Endothelial cell of umbilical vein (primary cell): Measurements from ENCODE around the gene UAP1L1. TPM values are rescaled to one million over a fixed set of nuclear protein-coding genes. Genes with fewer than 3 reads are reported as not detected.

Experiments used
- BruUV-seq: library from RNA; stranded (reverse); fragments of 400-500 nt; replicated peaks from 2 replicates; lab custom pipeline; 2021; lab: Mats Ljungman, UMichigan
- CTCF ChIA-PET: fragments of 300-600, 350-600 bp; sonication (Branson Sonifier 250); formaldehyde crosslinking; loops from one replicate; lab custom pipeline; 2021; ENCODE audit warnings: antibody characterized with exemption, inconsistent platforms; lab: Charles Lee
- POLR2A ChIA-PET: fragments of 300-600, 350-600 bp; sonication (Branson Sonifier 250); formaldehyde crosslinking; loops from one replicate; lab custom pipeline; 2021; ENCODE audit warnings: antibody characterized with exemption, inconsistent platforms; lab: Charles Lee
- DNase-seq: peaks from one replicate; pipeline ENCODE4 v3.0.0-alpha.2; 2011; ENCODE audit warnings: low read depth, low spot score
- FAIRE-seq: peaks from 2 replicates; lab custom pipeline; 2011; peaks lifted over from hg19 to GRCh38; lab: Jason Lieb, UNC
- H2AFZ ChIP-seq: 2 replicates; pipeline ENCODE4 v1.6.0; 2012; ENCODE audit warnings: low read depth, low read length, control low read depth, inconsistent platforms
- H3K27ac ChIP-seq: 2 replicates; pipeline ENCODE4 v1.5.1; 2011; ENCODE audit warnings: low read depth, mild to moderate bottlenecking, control low read depth, low read length, moderate library complexity; ENCODE audit not compliant: insufficient read depth
- H3K27me3 ChIP-seq, 2 experiments: 2 replicates each; pipeline versions ENCODE4 v1.6.0 to v1.6.1; 2011; ENCODE audit warnings: low read length in 2 of 2, mixed read lengths in 1 of 2; ENCODE audit not compliant: control insufficient read depth in 2 of 2, insufficient read depth in 2 of 2
- H3K36me3 ChIP-seq, 2 experiments: 2 replicates in 1 of 2; 3 replicates in 1 of 2; pipeline ENCODE4 v1.5.1; 2011; ENCODE audit warnings: low read length in 2 of 2, mild to moderate bottlenecking in 1 of 2, moderate library complexity in 1 of 2; ENCODE audit not compliant: control insufficient read depth in 2 of 2, insufficient read depth in 2 of 2; ENCODE audit errors: extremely low read depth in 1 of 2
- H3K4me1 ChIP-seq: 3 replicates; pipeline ENCODE4 v1.5.1; 2011; ENCODE audit warnings: mild to moderate bottlenecking, low read length; ENCODE audit not compliant: control insufficient read depth, insufficient read depth; ENCODE audit errors: extremely low read depth
- H3K4me2 ChIP-seq: 2 replicates; pipeline ENCODE4 v1.6.1; 2011; ENCODE audit warnings: low read length, control low read depth, mixed read lengths; ENCODE audit not compliant: insufficient read depth
- H3K4me3 ChIP-seq, 3 experiments: fragments of 200-600 bp in 1 of 3; sonication (generic), shearing (Covaris generic) in 1 of 3; replicated peaks in 1 of 3; 2 replicates each; pipeline ENCODE4 v1.5.1; 2011 to 2016; ENCODE audit warnings: control low read depth in 3 of 3, low read length in 3 of 3, mild to moderate bottlenecking in 2 of 3, inconsistent platforms in 1 of 3, low read depth in 1 of 3, moderate library complexity in 1 of 3; ENCODE audit not compliant: insufficient read depth in 1 of 3
- H3K79me2 ChIP-seq: 2 replicates; pipeline ENCODE4 v1.6.0; 2012; ENCODE audit warnings: low read length, inconsistent platforms; ENCODE audit not compliant: control insufficient read depth, insufficient read depth
- H3K9ac ChIP-seq: replicated peaks from 2 replicates; pipeline ENCODE3; 2011; ENCODE audit warnings: low read length, control low read depth; ENCODE audit not compliant: insufficient read depth; ENCODE audit errors: extremely low read depth
- H3K9me1 ChIP-seq: replicated peaks from 3 replicates; pipeline ENCODE4 v1.6.0; 2011; ENCODE audit warnings: mild to moderate bottlenecking, low read length; ENCODE audit not compliant: control insufficient read depth, insufficient read depth; ENCODE audit errors: extremely low read depth
- H3K9me3 ChIP-seq: replicated peaks from 2 replicates; pipeline ENCODE4 v1.5.1; 2012; ENCODE audit warnings: low read length, inconsistent platforms; ENCODE audit not compliant: control insufficient read depth, insufficient read depth
- H4K20me1 ChIP-seq: replicated peaks from 2 replicates; pipeline ENCODE3; 2011; ENCODE audit warnings: mild to moderate bottlenecking, low read length; ENCODE audit not compliant: control insufficient read depth, insufficient read depth; ENCODE audit errors: extremely low read depth
- CTCF ChIP-seq, 2 donors: IDR thresholded peaks; 1 replicate in 1 of 2; 2 replicates in 1 of 2; pipeline ENCODE4 v1.5.1; 2011; ENCODE audit warnings: low read length in 2 of 2, mild to moderate bottlenecking in 2 of 2, moderate library complexity in 2 of 2, control low read depth in 1 of 2, inconsistent platforms in 1 of 2, low read depth in 1 of 2; ENCODE audit not compliant: insufficient read depth in 1 of 2; ENCODE audit errors: extremely low read depth in 1 of 2
- EZH2 ChIP-seq: IDR thresholded peaks from 2 replicates; pipeline ENCODE4 v1.6.1; 2012; ENCODE audit warnings: borderline replicate concordance, low read depth, mild to moderate bottlenecking, moderate library complexity, low read length, inconsistent platforms; ENCODE audit not compliant: severe bottlenecking
- FOS ChIP-seq: IDR thresholded peaks from 2 replicates; pipeline ENCODE4 v1.6.1; 2011; ENCODE audit warnings: mild to moderate bottlenecking, low read length, moderate library complexity, borderline replicate concordance; ENCODE audit not compliant: insufficient read depth
- GATA2 ChIP-seq: IDR thresholded peaks from 2 replicates; pipeline ENCODE4 v1.7.0; 2011; ENCODE audit warnings: low read depth, mild to moderate bottlenecking, moderate library complexity, mixed read lengths, low read length; ENCODE audit not compliant: insufficient read length, insufficient read depth
- JUN ChIP-seq: IDR thresholded peaks from 2 replicates; pipeline ENCODE4 v1.6.1; 2011; ENCODE audit warnings: borderline replicate concordance, low read depth; ENCODE audit not compliant: insufficient read length, insufficient read depth
- MAX ChIP-seq: IDR thresholded peaks from 2 replicates; pipeline ENCODE4 v1.6.1; 2011; ENCODE audit not compliant: insufficient read depth, insufficient read length
- MYC ChIP-seq: IDR thresholded peaks from one replicate; pipeline ENCODE4 v1.6.1; 2011; ENCODE audit warnings: mild to moderate bottlenecking, low read depth, low read length
- POLR2A ChIP-seq: IDR thresholded peaks from 2 replicates; pipeline ENCODE4 v1.6.1; 2012; ENCODE audit warnings: low read depth, mild to moderate bottlenecking, control low read depth, low read length
- POLR2AphosphoS5 ChIP-seq: IDR thresholded peaks from 2 replicates; pipeline ENCODE4 v1.6.1; 2012; ENCODE audit warnings: low read depth, mild to moderate bottlenecking, control low read depth, low read length, moderate library complexity; ENCODE audit not compliant: insufficient read depth
- dilution Hi-C: fragments of 300-500 bp; cut with MboI; formaldehyde crosslinking; loops from one replicate; pipeline ENCODE4 v1.15.0; 2019; ENCODE audit warnings: low sequenced_read_pairs; ENCODE audit not compliant: extremely low pct_ligation_motif_present
- intact Hi-C: fragments of 100-400 bp; cut with micrococcal nuclease; formaldehyde crosslinking; loops from one replicate; pipeline ENCODE4 v1.10.0; 2022
- polyA plus RNA-seq, 4 experiments: library from polyadenylated mRNA; depleted of rRNA in 3 of 4; stranded (reverse) in 3 of 4; unstranded in 1 of 4; fragments of >200 nt; gene quantifications; 2 replicates each; pipeline versions ENCODE4 v1.2.1 to v1.2.3, GENCODE V29; 2011 to 2012; ENCODE audit warnings: missing spikeins in 1 of 4
- total RNA-seq: library from RNA; stranded (reverse); gene quantifications from 2 replicates; pipeline ENCODE4 v1.2.3, GENCODE V29; 2021

The UAP1L1 gene
- total and polyA plus RNA-seq, 2 donors (not counting 3 experiments of a cell fraction or from before 2014, with no cell fraction given), result 26.0 to 41.7 TPM

- no peak for FAIRE-seq
These were observed 38.4 kb upstream of the UAP1L1 start for GRCh38 chr9:137038916-137039315.

More at GRCh38 chr9:137038916-137039315, 38.4 kb upstream of the UAP1L1 start:
- intact Hi-C loops, result no loop called here
- H3K36me3 ChIP-seq, result peaks cover 0 to 17% of the 10 kb centered on the region in 2 experiments
- no TSS peak for BruUV-seq
- H3K4me2 ChIP-seq, result no peak overlapping the region
- ChIA-PET POLR2A (no interaction called here), CTCF (interaction anchor here (2.6 kb wide), 1 partner anchor 10 kb away, joined by 9 read pairs; no protein-coding TSS in a partner anchor)
- H4K20me1 ChIP-seq, result no peaks in the 10 kb centered on the region
- H3K4me3 ChIP-seq, result no peak overlapping the region
- H3K4me1 ChIP-seq, result peaks cover 23% of the 10 kb centered on the region
- no peak for TF ChIP-seq MAX
- TF ChIP-seq CTCF (IDR thresholded peaks at IDR 0.05; ENCODE audit: extremely low read depth in 1 of 2, insufficient read depth in 1 of 2, low read depth in 1 of 2, low read length in 2 of 2), result no peak
- no peak for TF ChIP-seq FOS
- no peak for TF ChIP-seq JUN
- no peak for TF ChIP-seq EZH2
- no peak for TF ChIP-seq GATA2
- TF ChIP-seq MYC, result no peak
- TF ChIP-seq POLR2AphosphoS5, result no peak
- no peak for TF ChIP-seq POLR2A
- H2AFZ ChIP-seq, result no peak overlapping the region
- H3K9ac ChIP-seq, result no peak overlapping the region
- H3K9me1 ChIP-seq, result no peaks in the 10 kb centered on the region
- peaks cover 17% of the 10 kb centered on the region for H3K79me2 ChIP-seq
- no peak for DNase-seq
- H3K27me3 ChIP-seq, result no peaks in the 10 kb centered on the region
- H3K27ac ChIP-seq, result no peak overlapping the region
- dilution Hi-C loops, result no loop called here
- H3K9me3 ChIP-seq, result no peaks in the 10 kb centered on the region
